ENCODE data around the gene TEAD1. TPM values are rescaled to one million over a fixed set of nuclear protein-coding genes. Genes with fewer than 3 reads are reported as not detected.

Gene TEAD1
- total RNA-seq, 4 donors from 2014 or later, result 184 to 272 (median 208) TPM

DNA sequence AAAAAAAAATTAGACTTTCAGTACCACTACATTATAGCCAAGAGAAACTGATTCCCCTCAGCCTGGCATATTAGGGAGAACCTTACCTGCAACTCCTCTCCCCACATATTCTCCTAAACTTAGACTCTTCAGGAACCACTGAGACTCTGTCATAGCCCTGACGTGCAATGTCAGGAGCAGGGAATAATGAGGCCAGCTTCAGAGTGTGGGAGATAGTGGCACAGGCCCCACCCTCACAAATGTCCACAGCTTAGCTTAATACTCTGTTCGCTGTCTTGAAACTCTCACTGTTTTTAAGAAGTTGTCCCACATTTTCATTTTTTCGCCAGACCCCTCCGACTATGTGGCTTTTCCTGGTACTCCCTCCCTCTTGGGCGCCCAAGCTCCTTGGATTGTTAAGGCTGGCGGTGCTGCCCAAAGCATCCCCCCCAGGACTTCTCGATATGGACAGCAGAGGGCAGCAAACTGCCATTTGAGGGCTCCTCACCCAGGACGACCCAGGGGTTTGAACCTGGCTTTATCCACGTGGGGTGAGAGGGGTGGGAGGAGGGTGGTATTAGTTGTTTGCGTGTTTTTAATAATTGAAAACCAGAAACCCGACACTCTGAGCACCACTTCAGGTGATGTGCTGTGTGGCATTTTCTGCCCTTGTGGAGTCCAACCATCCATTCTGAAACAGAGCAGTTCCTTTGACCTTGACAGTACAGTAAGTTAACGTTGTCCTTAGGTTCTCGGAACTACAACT lies 289.7 kb downstream of the TEAD1 start:
- no peaks in the 10 kb centered on the region for H3K9me3 ChIP-seq
- peak; percentile 75 for ATAC-seq
- H3K36me3 ChIP-seq, result no peaks in the 10 kb centered on the region
- no peak overlapping the region for H3K4me3 ChIP-seq
- peaks cover 0 to 6% (median 0%) of the 10 kb centered on the region in 3 donors for H3K4me1 ChIP-seq
- peaks cover 4% of the 10 kb centered on the region for H3K27me3 ChIP-seq
- 19 to 32% methylated on average over 4 to 10 of the region's 13 CpGs for WGBS, 2 donors (ENCODE audit: low coverage in 1 of 2)
- TF ChIP-seq EP300 (IDR thresholded peaks at IDR 0.05) (no peak), POLR2AphosphoS5 (IDR thresholded peaks at IDR 0.05) (no peak), POLR2A (IDR thresholded peaks at IDR 0.05) (no peak)
- TF ChIP-seq, protein P1, sequence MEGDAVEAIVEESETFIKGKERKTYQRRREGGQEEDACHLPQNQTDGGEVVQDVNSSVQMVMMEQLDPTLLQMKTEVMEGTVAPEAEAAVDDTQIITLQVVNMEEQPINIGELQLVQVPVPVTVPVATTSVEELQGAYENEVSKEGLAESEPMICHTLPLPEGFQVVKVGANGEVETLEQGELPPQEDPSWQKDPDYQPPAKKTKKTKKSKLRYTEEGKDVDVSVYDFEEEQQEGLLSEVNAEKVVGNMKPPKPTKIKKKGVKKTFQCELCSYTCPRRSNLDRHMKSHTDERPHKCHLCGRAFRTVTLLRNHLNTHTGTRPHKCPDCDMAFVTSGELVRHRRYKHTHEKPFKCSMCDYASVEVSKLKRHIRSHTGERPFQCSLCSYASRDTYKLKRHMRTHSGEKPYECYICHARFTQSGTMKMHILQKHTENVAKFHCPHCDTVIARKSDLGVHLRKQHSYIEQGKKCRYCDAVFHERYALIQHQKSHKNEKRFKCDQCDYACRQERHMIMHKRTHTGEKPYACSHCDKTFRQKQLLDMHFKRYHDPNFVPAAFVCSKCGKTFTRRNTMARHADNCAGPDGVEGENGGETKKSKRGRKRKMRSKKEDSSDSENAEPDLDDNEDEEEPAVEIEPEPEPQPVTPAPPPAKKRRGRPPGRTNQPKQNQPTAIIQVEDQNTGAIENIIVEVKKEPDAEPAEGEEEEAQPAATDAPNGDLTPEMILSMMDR (IDR thresholded peaks at IDR 0.05), result peak; percentile 63 to 90 (median 82)
- no peak overlapping the region for H3K27ac ChIP-seq

DNA sequence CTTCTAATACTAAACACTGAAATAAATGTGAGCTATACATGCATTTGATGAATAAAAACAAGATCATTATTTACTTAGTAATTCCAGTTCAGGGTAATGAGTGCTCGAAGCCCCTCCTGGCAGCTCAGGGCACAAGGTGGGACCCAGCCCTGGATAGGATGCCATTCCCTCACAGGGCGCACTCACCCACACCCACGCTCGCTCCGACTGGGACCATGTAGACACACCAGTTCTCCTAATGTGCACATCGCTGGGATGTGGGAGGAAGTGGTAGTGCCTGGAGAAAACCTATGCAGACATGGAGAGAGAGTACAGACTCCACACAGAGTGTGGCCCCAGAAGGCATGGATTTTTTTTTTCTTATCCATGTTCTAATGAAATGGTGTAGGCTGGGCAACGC lies 290.4 kb downstream of the TEAD1 start:
- Histone ChIP-seq H3K27me3 (peaks cover 4% of the 10 kb centered on the region), H3K27ac (no peak overlapping the region), H3K36me3 (no peaks in the 10 kb centered on the region), H3K4me3 (no peak overlapping the region), H3K9me3 (no peaks in the 10 kb centered on the region), H3K4me1 (peaks cover 0 to 6% (median 0%) of the 10 kb centered on the region in 3 donors)
- no peak for ATAC-seq
- TF ChIP-seq, protein P1 (IDR thresholded peaks at IDR 0.05), result no peak
- no peak for TF ChIP-seq EP300 (IDR thresholded peaks at IDR 0.05)
- TF ChIP-seq POLR2A (IDR thresholded peaks at IDR 0.05), result no peak
- 86 to 88% methylated on average over 7 of the region's 7 CpGs for WGBS, 2 donors (ENCODE audit: low coverage in 1 of 2)

DNA sequence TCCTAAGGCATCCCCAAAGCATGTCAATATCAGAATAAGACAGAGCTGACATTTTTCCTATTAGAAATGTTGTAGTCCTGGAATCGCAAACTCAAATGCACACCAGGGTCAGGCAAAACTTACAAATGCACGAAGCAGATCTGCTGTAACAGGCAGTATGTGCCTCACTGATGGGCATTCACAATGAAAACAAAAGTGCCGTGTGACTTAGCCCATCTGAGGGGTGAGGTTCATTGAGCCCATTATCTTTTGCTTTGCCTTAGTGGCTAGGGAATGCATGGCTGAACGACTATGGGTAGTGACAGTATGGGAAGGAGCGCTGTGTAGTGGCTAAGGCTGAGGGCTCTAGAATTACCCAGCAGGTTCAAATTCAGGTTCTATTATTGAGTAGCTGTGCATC lies 291.8 kb downstream of the TEAD1 start:
- Histone ChIP-seq H3K4me3 (no peak overlapping the region), H3K9me3 (no peaks in the 10 kb centered on the region), H3K27ac (no peak overlapping the region), H3K27me3 (peaks cover 4% of the 10 kb centered on the region), H3K36me3 (no peaks in the 10 kb centered on the region), H3K4me1 (peaks cover 0 to 6% (median 0%) of the 10 kb centered on the region in 3 donors)
- WGBS, 2 donors (ENCODE audit: low coverage in 1 of 2), result 80 to 88% methylated on average over 4 of the region's 5 CpGs
- ATAC-seq, result no peak
- TF ChIP-seq POLR2A (IDR thresholded peaks at IDR 0.05) (no peak), POLR2AphosphoS5 (IDR thresholded peaks at IDR 0.05) (no peak), EP300 (IDR thresholded peaks at IDR 0.05) (no peak)
- TF ChIP-seq, protein P1 (IDR thresholded peaks at IDR 0.05), result no peak

DNA sequence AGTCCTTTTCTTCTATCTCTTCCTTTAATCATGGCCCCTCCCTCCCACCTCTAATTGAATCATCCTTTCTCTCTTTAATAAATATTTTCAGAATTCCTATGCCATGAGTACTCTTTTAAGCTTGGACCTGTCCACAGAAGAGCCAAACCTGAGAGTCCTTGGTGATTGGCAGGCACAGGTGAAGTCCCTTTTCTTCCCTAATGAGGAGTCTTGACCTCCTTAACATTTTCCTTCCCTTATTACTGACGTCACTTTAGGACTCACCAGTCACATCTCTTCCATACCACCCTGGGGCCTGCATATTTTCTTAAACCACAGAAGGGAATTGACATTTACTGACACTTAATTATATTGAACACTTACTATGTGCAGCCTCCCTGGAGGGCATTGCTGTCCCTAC lies 293.9 kb downstream of the TEAD1 start:
- no peaks in the 10 kb centered on the region for H3K36me3 ChIP-seq
- peaks cover 0 to 6% (median 0%) of the 10 kb centered on the region in 3 donors for H3K4me1 ChIP-seq
- no peaks in the 10 kb centered on the region for H3K9me3 ChIP-seq
- 100% methylated on average over 1 of the region's 1 CpG; no CpG with 5 or more reads in 1 of the 2 donors for WGBS, 2 donors (ENCODE audit: low coverage in 1 of 2)
- no peak overlapping the region for H3K27ac ChIP-seq
- ATAC-seq, result no peak
- TF ChIP-seq, protein P1 (IDR thresholded peaks at IDR 0.05), result no peak
- TF ChIP-seq POLR2AphosphoS5 (IDR thresholded peaks at IDR 0.05) (no peak), POLR2A (IDR thresholded peaks at IDR 0.05) (no peak), EP300 (IDR thresholded peaks at IDR 0.05) (no peak)
- no peak overlapping the region for H3K4me3 ChIP-seq
- H3K27me3 ChIP-seq, result peaks cover 4% of the 10 kb centered on the region

DNA sequence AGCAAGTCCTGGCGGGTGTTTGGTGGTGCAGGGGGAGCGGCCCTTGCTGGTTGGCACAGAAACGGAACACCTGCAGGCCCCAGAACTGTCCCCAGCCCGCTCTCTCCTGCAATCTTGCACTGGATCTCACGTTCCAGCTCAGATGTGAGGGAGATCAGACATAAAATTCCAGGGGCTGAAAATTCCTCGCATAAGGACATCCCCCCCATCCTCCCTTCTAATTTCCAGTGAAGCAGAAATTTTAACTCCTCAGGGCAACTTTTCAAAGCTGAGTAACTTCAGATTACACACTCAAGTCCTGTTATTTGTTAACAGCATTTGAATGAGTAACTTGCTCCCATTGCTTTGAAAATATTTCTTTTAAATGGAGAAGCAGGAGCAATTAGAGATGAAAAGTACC lies 294.6 kb downstream of the TEAD1 start:
- H3K4me1 ChIP-seq, result peaks cover 0 to 5% (median 0%) of the 10 kb centered on the region in 3 donors
- no peak overlapping the region for H3K4me3 ChIP-seq
- H3K27ac ChIP-seq, result no peak overlapping the region
- 84% methylated on average over 3 of the region's 6 CpGs; no CpG with 5 or more reads in 1 of the 2 donors for WGBS, 2 donors (ENCODE audit: low coverage in 1 of 2)
- no peaks in the 10 kb centered on the region for H3K36me3 ChIP-seq
- TF ChIP-seq POLR2AphosphoS5 (IDR thresholded peaks at IDR 0.05) (no peak), POLR2A (IDR thresholded peaks at IDR 0.05) (no peak), EP300 (IDR thresholded peaks at IDR 0.05) (no peak)
- TF ChIP-seq, protein P1 (IDR thresholded peaks at IDR 0.05), result no peak
- no peaks in the 10 kb centered on the region for H3K9me3 ChIP-seq
- no peak for ATAC-seq
- peaks cover under 1% of the 10 kb centered on the region for H3K27me3 ChIP-seq

All from gastroesophageal sphincter (tissue), 4 donors.